GM12878 (cell line): Measurements from ENCODE around the gene PLCB2.

Experiments used
- CEBPZ ChIP-seq: fragments of 150-350 bp; IDR thresholded peaks from 2 replicates; pipeline ENCODE4 v1.6.1; 2016; ENCODE audit warnings: low read depth, low read length
- CREB1 ChIP-seq: IDR thresholded peaks from 2 replicates; pipeline ENCODE4 v1.6.1; 2012; ENCODE audit warnings: low read depth, mild to moderate bottlenecking, inconsistent platforms
- CTCF ChIP-seq, 3 experiments: IDR thresholded peaks in 2 of 3; conservative IDR thresholded peaks in 1 of 3; 2 replicates each; pipeline ENCODE4 v1.5.1; 2011; ENCODE audit warnings: low read depth in 3 of 3, low read length in 3 of 3, mild to moderate bottlenecking in 3 of 3, control low read depth in 2 of 3, moderate library complexity in 2 of 3, inconsistent platforms in 1 of 3, mixed read lengths in 1 of 3; ENCODE audit not compliant: control insufficient read depth in 2 of 3, insufficient read depth in 1 of 3; ENCODE audit errors: extremely low read depth in 1 of 3
- EGR1 ChIP-seq, 2 experiments: IDR thresholded peaks; 1 replicate in 1 of 2; 2 replicates in 1 of 2; pipeline ENCODE4 v1.6.1; 2011 to 2012; ENCODE audit warnings: low read depth in 2 of 2, low read length in 2 of 2, borderline replicate concordance in 1 of 2, mild to moderate bottlenecking in 1 of 2, moderate library complexity in 1 of 2
- ESRRA ChIP-seq: IDR thresholded peaks from 2 replicates; pipeline ENCODE4 v1.6.1; 2012; ENCODE audit warnings: mild to moderate bottlenecking, low read length, improper control_type of control experiment
- HDGF ChIP-seq: fragments of 450-650 bp; IDR thresholded peaks from 2 replicates; pipeline ENCODE4 v1.6.1; 2016; ENCODE audit warnings: antibody characterized with exemption
- KDM1A ChIP-seq: fragments of 200-600 bp; sonication (generic); IDR thresholded peaks from 2 replicates; pipeline ENCODE4 v1.6.1; 2016; ENCODE audit warnings: borderline replicate concordance
- MYC ChIP-seq: IDR thresholded peaks from 2 replicates; pipeline ENCODE4 v1.6.1; 2011; ENCODE audit warnings: mild to moderate bottlenecking, low read length, moderate library complexity, inconsistent platforms; ENCODE audit not compliant: insufficient read depth, insufficient replicate concordance, insufficient read length, severe bottlenecking
- POLR2A ChIP-seq: IDR thresholded peaks from 2 replicates; pipeline ENCODE4 v1.6.1; 2011; ENCODE audit warnings: low read depth, mild to moderate bottlenecking, low read length
- POLR2AphosphoS5 ChIP-seq: IDR thresholded peaks from 2 replicates; pipeline ENCODE4 v1.6.1; 2011; ENCODE audit warnings: mild to moderate bottlenecking, low read length, inconsistent platforms
- TAF1 ChIP-seq: IDR thresholded peaks from 2 replicates; pipeline ENCODE4 v1.6.1; 2011; ENCODE audit warnings: mild to moderate bottlenecking, low read depth, low read length, borderline replicate concordance
- TCF12 ChIP-seq: IDR thresholded peaks from 2 replicates; pipeline ENCODE4 v1.6.1; 2011; ENCODE audit warnings: low read depth, mild to moderate bottlenecking, low read length
- TF ChIP-seq, protein P1 (sequence below): IDR thresholded peaks from 2 replicates; pipeline ENCODE4 v1.6.1; 2011; ENCODE audit warnings: mild to moderate bottlenecking, low read depth, low read length, moderate library complexity; ENCODE audit not compliant: insufficient replicate concordance
- TF ChIP-seq, protein P2 (sequence below): fragments of 450-650 bp; IDR thresholded peaks from 2 replicates; pipeline ENCODE4 v1.6.1; 2017; ENCODE audit warnings: antibody characterized with exemption, mild to moderate bottlenecking, moderate library complexity

DNA sequence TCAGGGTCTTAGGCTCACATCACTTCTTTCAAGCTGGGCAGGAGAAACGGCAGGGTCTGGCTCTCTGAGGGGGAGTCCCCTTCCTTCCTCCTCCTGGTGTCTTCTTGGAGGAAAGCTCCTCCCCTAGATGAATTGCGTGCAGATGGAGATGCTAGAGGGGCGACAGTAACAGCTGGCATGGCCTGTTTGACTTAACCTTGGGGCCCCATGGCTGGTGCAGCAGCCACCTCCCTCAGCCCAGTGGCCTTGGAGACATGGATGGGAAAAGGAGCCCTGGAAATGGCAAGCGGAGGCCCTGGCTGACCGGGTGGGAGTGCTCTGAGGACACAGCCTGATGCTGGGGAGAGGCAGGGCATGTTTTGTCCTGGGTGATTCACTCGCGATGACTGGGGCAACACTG is 48.7 kb downstream of the PLCB2 start:
- TF ChIP-seq, protein P1, sequence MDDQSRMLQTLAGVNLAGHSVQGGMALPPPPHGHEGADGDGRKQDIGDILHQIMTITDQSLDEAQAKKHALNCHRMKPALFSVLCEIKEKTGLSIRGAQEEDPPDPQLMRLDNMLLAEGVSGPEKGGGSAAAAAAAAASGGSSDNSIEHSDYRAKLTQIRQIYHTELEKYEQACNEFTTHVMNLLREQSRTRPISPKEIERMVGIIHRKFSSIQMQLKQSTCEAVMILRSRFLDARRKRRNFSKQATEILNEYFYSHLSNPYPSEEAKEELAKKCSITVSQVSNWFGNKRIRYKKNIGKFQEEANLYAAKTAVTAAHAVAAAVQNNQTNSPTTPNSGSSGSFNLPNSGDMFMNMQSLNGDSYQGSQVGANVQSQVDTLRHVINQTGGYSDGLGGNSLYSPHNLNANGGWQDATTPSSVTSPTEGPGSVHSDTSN = no peak
- TF ChIP-seq HDGF (no peak), POLR2AphosphoS5 (no peak), POLR2A (no peak), MYC (no peak), CEBPZ (no peak), KDM1A (no peak), ESRRA (no peak), CTCF (IDR thresholded peaks at IDR 0.05 in 2 of 3, conservative IDR thresholded peaks at IDR 0.05 in 1 of 3; ENCODE audit: control insufficient read depth in 2 of 3, extremely low read depth in 1 of 3, insufficient read depth in 1 of 3, low read depth in 3 of 3, low read length in 3 of 3) (no peak), EGR1 (IDR thresholded peaks at IDR 0.05; ENCODE audit: borderline replicate concordance in 1 of 2, low read depth in 2 of 2, low read length in 2 of 2) (no peak), CREB1 (no peak), TAF1 (no peak), TCF12 (no peak)
- TF ChIP-seq, protein P2, sequence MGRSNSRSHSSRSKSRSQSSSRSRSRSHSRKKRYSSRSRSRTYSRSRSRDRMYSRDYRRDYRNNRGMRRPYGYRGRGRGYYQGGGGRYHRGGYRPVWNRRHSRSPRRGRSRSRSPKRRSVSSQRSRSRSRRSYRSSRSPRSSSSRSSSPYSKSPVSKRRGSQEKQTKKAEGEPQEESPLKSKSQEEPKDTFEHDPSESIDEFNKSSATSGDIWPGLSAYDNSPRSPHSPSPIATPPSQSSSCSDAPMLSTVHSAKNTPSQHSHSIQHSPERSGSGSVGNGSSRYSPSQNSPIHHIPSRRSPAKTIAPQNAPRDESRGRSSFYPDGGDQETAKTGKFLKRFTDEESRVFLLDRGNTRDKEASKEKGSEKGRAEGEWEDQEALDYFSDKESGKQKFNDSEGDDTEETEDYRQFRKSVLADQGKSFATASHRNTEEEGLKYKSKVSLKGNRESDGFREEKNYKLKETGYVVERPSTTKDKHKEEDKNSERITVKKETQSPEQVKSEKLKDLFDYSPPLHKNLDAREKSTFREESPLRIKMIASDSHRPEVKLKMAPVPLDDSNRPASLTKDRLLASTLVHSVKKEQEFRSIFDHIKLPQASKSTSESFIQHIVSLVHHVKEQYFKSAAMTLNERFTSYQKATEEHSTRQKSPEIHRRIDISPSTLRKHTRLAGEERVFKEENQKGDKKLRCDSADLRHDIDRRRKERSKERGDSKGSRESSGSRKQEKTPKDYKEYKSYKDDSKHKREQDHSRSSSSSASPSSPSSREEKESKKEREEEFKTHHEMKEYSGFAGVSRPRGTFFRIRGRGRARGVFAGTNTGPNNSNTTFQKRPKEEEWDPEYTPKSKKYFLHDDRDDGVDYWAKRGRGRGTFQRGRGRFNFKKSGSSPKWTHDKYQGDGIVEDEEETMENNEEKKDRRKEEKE = no peak
